GM19238 (cell line): ENCODE measurements around the gene MCRIP2.

Source experiments
- DNase-seq: peaks from one replicate; pipeline ENCODE4 v3.0.0; 2011; ENCODE audit warnings: low spot score; ENCODE audit not compliant: insufficient read length

The MCRIP2 gene

DNA sequence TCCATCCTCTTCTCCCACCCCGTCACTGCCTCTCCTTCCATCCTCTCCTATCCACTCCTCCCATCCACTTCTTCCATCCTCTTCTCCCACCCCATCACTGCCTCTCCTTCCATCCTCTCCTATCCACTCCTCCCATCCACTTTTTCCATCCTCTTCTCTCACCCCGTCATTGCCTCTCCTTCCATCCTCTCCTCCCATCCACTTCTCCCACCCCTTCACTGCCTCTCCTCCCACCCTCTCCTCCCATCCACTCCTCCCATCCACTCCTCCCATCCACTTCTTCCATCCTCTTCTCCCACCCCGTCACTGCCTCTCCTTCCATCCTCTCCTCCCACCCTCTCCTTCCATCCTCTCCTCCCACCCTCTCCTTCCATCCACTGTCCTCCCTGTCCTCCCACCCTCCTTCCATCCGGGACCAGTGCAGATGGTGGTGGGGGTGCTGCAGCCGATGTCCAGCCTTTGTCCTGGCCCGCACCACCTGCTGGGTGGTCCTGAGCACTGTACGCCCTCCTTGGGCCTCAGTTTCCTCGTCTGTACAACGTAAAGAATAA is 9.7 kb upstream of the MCRIP2 start:
- DNase-seq: no peak

DNA sequence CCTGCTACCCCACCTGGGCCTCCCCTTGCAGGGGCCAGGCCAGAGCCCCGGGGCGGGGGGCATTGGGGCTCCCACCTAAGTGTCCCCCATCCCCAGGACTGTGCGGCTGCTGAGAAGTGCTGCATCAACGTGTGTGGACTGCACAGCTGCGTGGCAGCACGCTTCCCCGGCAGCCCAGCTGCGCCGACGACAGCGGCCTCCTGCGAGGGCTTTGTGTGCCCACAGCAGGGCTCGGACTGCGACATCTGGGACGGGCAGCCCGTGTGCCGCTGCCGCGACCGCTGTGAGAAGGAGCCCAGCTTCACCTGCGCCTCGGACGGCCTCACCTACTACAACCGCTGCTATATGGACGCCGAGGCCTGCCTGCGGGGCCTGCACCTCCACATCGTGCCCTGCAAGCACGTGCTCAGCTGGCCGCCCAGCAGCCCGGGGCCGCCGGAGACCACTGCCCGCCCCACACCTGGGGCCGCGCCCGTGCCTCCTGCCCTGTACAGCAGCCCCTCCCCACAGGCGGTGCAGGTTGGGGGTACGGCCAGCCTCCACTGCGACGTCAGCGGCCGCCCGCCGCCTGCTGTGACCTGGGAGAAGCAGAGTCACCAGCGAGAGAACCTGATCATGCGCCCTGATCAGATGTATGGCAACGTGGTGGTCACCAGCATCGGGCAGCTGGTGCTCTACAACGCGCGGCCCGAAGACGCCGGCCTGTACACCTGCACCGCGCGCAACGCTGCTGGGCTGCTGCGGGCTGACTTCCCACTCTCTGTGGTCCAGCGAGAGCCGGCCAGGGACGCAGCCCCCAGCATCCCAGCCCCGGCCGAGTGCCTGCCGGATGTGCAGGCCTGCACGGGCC is 8.9 kb upstream of the MCRIP2 start:
- DNase-seq: no peak

DNA sequence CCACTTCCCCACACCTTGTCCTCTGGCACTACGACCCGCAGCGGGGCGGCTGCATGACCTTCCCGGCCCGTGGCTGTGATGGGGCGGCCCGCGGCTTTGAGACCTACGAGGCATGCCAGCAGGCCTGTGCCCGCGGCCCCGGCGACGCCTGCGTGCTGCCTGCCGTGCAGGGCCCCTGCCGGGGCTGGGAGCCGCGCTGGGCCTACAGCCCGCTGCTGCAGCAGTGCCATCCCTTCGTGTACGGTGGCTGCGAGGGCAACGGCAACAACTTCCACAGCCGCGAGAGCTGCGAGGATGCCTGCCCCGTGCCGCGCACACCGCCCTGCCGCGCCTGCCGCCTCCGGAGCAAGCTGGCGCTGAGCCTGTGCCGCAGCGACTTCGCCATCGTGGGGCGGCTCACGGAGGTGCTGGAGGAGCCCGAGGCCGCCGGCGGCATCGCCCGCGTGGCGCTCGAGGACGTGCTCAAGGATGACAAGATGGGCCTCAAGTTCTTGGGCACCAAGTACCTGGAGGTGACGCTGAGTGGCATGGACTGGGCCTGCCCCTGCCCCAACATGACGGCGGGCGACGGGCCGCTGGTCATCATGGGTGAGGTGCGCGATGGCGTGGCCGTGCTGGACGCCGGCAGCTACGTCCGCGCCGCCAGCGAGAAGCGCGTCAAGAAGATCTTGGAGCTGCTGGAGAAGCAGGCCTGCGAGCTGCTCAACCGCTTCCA is 8.1 kb upstream of the MCRIP2 start:
- no peak for DNase-seq

DNA sequence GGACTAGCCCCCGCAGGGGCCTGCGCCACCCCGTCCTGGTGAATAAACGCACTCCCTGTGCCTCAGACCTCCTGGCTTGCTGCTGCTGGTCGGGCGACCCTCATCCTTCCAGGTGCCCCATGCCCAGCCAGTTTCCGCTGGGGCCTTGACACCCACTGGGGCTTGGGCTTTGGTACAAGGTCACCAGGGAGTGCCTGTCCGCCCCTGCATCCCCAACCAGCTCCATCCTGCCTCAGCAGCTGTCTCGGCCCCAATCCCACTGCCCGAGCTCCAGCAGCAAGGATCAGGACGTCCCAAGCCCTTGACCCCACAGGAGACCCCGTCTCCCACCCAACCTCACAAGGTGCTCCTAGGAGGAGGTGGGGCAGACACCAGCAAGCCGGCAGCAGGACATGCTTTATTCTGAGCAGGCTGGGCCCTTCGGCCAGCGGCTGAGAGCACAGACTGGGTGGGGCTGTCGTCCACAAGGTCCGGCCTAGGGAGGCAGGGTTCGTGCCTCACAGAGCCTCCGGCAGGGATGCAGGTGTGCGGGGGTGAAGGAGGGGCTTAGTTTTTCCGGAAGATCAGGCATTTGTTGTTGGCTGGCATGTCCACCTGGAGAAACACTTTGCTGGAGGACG is 7.5 kb upstream of the MCRIP2 start:
- DNase-seq: no peak

DNA sequence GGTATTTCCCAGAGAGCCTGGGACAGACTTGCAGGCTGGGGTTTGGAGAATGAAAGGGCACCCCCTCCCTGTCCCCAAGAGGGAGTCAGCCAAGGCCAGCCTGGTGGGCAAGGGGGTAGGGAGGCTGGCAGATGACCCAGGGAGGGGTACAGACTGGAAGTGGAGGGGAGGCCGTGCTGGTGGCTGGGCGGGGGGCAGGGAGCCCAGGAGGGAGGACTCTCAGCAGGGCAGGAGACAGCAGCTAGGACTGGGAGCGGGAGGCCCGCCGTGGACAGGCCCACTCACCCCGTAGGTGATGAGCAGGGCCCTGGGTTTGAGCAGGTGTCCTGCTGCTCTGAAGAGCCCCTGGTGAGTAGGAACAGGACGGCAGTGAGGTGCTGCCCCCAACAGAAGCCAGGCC is 6.6 kb upstream of the MCRIP2 start:
- DNase-seq: no peak

DNA sequence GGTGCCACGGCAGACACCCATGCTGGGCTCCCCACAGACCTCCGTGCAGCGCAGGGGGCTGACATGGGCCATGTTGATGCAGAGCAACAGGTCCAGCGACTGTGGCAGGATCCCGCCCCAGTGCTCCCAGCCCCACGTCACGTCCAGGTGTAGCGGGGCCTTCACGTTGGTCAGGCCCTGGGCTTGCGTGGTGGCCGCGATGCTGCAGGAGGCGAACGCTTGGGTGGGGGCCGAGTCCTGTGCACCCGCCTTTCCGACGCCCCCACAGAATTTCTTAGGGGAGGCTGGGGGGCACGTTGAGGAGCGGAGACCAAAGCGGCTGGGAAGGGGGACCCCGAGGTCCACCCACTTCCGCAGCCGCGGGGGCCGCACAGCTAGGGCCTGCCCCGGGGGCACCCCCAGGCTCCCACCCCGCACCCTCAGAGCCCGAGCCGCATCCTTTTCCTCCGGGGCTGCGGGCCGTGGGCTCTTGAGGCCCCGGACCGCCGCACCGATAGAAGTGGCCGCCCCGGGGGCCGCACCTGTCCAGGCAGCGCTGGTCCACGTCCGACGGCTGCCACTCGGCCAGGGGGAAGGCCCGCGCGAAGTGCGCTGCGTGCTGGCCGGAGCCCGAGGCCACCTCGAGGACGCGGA is 5.9 kb upstream of the MCRIP2 start:
- no peak for DNase-seq

DNA sequence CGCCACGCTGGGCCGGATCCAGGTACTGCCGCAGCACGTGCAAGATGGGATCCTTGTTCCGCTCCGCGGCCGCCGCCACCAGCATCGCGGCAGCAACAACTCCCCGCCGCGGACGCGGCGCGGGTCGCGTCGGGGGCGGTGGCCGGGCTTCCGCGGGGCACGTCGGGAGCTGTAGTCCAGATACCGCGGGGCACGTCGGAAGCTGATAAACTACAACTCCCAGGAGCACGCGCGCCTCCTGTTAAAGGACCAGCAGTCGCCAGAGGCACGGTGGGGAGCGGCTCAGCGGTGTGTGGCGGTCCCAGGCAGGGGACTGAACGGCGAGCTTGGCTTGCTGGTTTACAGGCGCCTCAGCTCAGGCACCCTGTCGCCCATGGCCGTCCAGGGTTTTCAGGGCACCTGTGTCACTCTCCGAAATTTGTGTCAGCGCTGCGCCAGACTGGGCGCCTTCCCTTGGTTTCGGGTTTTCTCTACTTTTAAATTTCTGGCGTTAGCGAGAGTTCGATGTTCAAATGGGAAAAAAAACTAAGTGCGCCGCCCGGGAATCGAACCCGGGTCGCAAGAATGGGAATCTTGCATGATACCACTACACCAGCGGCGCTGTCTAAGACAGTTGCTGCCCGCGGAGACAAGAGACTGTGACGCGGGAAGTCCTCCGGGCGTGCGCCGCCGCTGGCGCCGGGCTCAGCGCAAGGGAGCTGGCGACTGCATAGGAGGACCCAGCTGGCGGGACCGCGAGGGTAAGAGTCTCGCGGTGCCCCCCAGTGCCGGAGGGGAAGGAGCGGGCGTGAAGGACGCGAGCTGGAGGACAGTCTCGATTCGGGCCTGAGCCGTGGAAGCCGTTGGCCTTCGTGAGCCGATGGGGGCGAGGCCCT is 5.2 kb upstream of the MCRIP2 start, which contains the start of gene METTL26:
METTL26 (minus strand) TSS at position 100 of the 875 bp plus-strand sequence; CDS start at position 85, 15 bp downstream.
- peak; percentile 99 for DNase-seq

DNA sequence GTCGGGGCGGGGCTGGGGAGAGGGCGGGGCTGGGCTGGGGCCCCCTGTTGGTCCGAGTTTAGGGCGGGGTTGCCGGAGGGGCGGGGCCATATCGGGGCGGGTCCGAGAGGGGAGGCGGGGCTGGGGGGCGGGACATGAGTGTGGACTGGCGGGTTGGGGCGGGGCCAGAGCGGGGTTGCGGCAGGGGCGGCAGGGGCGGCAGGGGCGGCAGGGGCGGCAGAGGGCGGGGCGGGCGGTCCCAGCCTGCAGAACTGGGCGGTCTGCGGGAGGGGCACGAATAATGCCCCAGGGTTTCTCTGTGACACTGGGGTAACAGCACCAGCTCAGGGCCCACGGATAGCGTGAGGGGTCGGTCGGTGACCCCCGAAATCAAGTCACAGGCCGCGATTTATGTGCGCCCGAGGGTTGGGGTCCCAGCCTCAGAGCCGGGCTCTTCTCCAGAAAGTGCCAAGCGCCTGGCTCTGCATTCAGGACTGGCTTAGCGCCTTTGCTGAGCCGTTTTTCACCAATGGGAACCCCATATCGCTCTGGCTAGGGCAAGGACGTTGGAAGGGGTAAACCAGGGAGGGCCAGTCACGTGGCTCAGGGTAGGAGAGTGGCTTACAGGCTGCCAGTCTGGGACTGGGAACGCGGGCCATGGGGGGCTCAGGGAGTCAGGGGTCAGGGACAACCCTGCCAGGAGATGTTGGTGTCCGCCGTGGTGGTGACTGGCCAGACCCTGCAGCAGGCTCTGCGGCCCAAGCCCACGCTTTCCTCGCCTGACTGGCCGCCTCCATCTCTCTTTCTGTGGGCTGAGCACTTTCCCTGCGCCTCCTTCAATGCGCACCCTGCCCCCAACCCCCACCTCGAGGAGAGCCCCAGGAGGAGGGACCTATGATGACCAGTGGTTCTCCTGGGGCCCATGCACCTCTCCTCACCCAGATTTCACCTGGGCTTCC is 4.3 kb upstream of the MCRIP2 start:
- DNase-seq: peak; percentile 100

DNA sequence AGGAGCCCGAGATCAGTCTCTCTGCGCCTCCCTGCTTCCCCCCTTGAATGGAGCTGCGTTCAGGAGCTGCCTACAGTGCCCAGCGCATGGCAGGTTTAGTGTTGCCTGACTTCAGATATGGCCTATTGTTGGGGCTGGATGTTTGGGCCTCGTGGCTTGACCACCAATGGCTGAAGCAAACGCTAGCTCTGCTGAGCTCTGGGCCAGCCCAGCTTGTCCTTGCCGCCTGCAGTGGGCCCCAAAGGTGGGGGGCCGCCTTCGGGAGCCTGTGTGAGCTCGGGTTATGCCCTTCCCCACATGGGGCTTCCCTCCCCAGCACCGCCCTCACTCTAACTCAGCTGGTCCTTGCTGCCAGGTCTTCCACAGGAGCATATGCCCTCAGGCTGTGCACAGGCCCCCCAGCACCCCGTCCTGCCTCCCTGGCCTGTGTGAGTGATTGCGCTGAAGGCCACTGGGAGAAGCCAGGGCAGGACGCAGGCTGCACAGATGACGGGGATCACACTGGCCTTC is 3.5 kb upstream of the MCRIP2 start:
- DNase-seq: no peak

DNA sequence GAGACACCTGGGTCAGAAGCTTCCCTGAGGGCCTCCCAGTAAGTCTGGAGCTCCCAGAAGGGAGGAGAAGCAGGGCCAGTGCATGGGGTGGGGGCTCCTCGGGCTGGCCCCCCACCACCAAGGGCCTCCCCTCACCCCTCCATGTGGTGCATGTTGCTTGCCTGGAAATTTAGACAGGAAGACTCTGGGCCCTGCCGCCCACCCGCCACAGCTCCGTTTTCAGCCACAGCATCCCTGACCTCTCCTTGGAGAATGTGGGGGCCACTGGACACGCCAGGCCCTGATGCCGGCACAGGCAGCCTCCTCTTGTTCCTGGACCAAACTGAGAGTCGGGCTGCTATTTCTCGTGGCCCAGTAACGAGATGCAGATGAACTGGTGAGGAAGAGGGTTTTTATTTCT is 2.8 kb upstream of the MCRIP2 start:
- DNase-seq: no peak

DNA sequence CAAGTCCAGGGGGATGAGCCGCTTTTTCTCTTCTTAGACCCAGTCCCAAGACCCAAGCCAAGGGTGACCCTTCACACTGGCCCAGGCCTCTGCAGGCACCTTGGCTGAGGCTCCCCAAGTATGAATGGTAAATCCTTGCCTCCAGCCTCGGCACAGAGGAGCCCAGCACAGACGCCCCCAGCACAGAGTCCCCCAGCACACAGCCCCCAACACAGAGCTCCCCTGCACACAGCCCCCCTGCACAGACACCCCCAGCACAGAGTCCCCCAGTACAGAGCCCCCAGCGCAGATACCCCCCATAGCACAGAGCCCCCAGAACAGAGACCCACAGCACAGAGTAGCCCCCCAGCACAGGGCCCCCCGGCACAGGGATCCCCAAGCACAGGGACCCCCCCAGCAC is 1.0 kb upstream of the MCRIP2 start:
- DNase-seq: no peak

DNA sequence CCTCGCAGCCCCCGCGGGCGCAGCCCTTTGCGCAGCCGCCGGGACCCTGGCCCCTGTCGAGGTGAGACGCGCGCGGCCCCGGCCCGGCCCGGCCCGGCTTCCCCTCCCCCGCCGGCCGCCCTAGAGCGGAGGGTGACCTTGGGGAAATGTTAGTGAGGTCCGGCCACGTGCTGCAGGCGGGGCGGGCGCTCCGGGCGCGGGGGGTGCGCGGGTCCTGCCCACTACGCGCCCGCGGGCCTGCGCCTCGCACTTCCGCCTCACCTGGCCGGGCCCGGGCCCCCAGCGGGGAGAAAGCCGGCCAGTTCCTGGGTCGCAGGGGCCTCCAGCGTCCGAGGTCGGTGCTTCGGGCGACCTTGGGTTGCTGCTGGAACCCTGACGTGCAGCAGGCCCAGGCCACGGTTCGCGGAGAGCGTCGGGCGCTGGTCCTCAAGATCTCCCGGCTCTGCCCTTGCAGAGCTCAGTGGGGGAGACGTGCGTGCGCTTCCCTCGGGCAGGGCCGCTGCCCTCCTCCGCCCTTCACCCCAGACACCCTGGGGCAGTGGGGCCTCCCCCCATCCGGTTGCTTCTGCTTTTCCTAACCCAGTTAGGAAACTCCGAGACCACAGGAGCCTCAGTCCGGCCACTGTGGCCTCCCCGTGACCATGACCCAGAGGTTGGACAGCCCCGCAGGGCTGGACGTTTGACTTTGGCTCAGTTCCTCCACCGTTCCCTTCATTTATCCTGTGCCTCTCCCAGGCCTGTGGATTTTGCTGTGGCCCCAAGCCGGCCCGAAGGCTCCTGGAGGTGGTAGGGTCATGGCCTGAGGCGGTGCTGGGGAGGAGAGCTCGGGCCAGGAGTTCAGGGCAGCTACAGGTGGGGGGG is 791 bp downstream of the MCRIP2 start:
- peak; percentile 77 for DNase-seq

DNA sequence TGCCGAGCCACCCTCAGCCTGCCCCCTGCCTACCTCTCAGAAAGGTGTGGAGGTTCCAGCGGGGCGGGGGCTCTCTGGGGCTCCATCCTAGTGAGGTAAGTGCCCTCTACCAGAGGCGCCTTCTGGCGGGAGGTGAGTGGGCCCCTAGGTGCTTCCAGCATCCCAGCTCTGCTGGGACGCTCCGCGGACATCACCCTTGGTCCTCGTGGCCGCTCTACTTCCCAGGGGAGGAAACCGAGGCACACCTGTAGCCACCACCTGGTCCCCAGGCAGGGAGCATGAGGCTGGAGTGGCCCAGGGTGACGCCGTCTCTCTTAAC is 1.4 kb downstream of the MCRIP2 start:
- DNase-seq: no peak

DNA sequence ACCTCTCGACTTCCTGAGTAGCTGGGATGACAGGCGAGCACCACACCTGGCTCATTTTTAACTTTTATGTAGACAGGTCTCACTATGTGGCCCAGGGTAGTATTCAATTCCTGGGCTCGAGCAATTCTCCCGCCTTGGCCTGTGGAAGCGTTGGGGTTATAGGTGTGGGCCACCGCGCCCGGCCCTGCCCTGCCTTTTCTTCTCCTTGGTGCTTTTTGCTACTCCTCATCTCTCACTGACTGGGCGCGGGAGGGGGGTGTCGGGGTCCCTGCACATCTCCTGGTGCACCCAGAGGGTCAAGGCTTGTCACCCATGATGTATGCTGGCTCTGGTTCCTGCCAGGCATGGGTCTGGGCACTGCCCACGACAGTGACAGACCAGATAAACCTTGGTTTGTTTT is 2.9 kb downstream of the MCRIP2 start:
- no peak for DNase-seq

DNA sequence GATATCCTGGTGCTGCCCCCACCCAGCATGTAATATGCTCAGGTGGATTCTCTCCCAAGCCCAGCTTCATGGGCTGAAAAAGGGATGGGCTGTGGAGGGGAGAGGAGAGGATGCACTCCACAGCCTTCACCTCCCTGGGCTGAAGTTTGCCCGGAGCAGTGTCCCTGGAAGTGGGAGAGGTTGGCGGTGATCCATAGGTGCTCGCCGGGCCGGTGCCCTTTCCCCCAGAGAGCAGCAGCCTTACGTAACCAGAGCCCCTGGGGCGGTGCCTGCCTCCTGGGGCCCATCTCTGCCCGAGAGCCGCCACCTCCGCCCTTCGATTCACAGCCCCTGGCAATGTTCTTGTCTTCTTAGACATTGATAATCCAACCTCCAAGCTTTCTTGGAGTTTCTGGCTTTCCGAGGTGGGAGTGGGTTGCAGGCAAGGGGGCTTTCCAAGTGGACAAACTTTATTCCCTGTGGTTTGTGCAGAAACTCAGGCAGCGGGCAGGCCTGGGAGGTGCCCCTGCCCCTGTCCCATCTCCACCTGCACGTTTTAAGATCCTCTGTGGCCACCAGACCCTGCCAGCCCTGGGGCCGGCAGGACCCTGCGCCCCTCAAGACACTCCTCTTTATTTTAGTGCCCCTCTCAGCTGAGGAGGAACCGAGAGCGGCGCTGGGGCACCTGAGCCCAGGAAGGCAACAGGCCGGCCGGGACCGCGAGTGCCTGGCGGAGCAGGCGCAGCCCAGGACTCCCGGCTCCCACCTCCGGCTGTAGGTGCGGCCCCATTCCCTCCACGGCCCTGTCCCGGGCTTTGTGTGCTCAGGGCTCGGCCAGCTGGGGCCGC is 4.4 kb downstream of the MCRIP2 start:
- no peak for DNase-seq

DNA sequence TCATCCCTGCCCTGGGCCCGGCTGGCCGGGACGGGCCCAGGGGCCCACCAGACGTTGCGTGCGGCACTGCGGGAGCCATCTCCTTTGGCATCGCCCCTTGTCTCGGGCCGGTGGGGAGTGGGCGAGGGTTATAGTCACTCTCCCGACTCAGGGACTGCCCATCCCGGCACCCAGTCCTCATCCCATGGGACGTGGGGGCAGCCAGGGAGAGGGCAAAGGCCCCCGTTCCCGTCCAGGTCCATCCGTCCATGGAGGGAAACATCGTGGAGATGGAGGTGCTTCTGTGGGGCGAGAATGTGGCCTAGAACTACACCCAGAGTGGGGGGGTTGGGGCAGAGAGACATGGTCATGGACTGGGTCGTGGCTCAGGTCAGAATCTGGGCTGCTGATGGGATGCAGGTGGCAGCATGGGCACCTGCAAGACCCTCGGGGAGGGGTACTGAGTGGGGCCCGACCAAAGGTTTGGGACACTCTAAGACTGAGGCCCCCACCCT is 5.1 kb downstream of the MCRIP2 start:
- no peak for DNase-seq

DNA sequence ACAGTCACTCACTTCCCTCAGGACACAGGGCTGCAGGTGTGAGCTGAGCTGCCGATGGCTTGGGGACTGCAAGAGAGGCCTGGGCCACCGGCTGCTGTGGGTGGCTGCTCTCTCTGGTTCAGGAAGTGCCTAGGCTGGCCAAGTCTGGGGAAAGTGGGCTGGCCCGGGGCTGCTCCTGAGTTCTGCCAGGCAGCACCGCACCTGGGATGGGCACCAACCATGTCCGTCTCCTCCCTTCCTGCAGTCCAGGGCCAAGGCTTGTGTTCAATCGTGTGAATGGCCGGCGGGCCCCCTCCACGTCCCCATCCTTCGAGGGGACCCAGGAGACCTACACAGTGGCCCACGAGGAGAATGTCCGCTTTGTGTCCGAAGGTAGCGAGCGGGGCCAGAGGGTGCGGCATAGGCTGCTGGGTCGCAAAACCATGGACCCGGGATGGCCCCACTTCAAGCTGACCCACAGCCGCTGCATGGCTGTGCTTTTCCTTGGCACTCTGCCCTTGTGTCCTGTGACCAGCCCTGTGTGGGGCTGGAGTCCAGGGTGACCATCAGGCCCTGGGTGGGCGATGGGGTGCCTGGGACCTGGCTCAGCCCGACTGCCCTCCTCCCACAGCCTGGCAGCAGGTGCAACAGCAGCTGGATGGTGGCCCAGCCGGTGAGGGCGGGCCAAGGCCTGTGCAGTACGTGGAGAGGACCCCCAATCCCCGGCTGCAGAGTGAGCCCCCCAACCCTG is 5.7 kb downstream of the MCRIP2 start:
- no peak for DNase-seq
